ENCODE results near the gene MPHOSPH9.

MPHOSPH9 gene

DNA sequence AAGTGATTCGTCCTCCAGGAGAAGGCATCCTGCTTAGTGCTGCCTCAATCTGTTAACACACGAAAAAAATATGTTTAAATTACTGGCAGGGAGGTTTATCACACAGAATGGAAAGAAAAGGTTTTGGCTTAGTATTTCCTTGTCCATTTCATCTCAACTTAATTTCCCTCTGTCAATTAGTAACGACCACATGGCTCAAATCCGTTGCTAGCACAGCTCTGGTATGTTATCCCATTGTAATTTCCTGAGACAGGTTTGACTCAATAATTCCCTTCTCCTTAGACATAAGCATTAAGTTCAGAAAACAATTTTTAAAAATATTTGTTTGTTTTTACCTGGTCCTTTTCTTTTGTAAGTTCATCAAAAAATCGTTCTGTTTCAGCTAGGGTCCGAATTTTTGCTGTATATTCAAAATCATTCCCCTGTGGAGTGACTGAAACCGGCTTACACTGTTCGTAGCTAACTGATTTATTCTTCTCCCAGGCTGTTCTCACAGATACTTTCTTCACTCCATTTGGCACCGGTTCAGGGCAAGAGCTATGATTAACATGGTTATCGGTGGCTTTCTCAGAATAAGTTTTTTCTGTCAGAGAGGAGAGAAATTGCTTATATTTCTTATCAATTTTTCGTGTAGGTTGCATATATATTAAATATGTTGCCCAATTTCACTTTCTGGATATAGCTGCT, 72.0 kb downstream of the MPHOSPH9 start:
- H2AK5ac ChIP-seq (ENCODE audit: low read length), result no peak overlapping the region
- no peak for DNase-seq

DNA sequence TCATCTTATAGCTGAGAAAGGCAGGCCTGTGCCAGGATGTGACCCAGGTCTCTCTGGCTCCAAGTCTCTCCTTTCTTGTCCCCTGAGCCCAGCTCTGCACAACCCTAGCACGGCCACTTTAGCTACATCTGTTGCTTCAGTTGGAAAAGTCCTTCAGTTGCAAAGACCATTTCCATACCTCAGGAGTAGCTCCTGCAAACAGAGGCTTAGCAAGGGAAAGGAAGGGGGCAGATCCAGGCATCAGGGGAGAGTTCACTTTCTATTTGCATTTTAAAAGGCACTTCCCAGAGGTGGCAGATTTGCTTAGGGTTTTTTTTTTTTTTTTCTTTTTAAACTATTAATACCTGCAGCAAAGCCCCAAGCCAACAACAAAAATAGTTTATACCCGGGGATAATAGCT, 79.0 kb downstream of the MPHOSPH9 start:
- Histone ChIP-seq H3K4me1 (ENCODE audit: control insufficient read depth in 1 of 2, insufficient read depth in 2 of 2, low read length in 2 of 2) (peaks cover 5 to 6% of the 10 kb centered on the region in 2 experiments), H3K27ac (ENCODE audit: low read depth, low read length) (no peak overlapping the region)

More for the DNA sequence above, 72.0 kb downstream of the MPHOSPH9 start:
- Histone ChIP-seq H4K12ac (ENCODE audit: low read depth, low read length) (no peak overlapping the region), H3K27me3 (ENCODE audit: insufficient read depth, low read length) (no peaks in the 10 kb centered on the region), H3K23ac (ENCODE audit: low read length) (no peak overlapping the region), H3K4me3 (ENCODE audit: low read depth, low read length) (no peak overlapping the region), H4K91ac (ENCODE audit: low read depth, low read length) (no peak overlapping the region), H3K79me1 (ENCODE audit: low read length) (no peaks in the 10 kb centered on the region), H2BK120ac (ENCODE audit: insufficient read depth, low read length, poor library complexity) (no peak overlapping the region), H2BK12ac (ENCODE audit: low read length) (no peak overlapping the region), H3K4me1 (ENCODE audit: control insufficient read depth in 1 of 2, insufficient read depth in 2 of 2, low read length in 2 of 2) (peaks cover 0 to 6% of the 10 kb centered on the region in 2 experiments), H3K27ac (ENCODE audit: low read depth, low read length) (no peak overlapping the region), H4K8ac (ENCODE audit: low read depth, low read length) (no peak overlapping the region), H3K79me2 (ENCODE audit: control insufficient read depth, insufficient read depth, low read length, poor library complexity) (no peaks in the 10 kb centered on the region), H3K36me3 (ENCODE audit: control insufficient read depth in 1 of 2, insufficient read depth in 2 of 2, low read length in 2 of 2) (peaks cover 0 to 3% of the 10 kb centered on the region in 2 experiments), H3K14ac (ENCODE audit: low read length) (no peak overlapping the region), H3K9me3 (ENCODE audit: insufficient read depth, low read depth, low read length) (no peaks in the 10 kb centered on the region), H3K4ac (ENCODE audit: low read depth, low read length) (no peak overlapping the region), H3K18ac (ENCODE audit: low read length) (no peak overlapping the region), H3K9ac (ENCODE audit: low read length) (no peak overlapping the region), H2BK5ac (ENCODE audit: low read depth, low read length, poor library complexity) (no peak overlapping the region), H2AFZ (ENCODE audit: insufficient read depth, low read length, poor library complexity) (no peak overlapping the region), H3K4me2 (ENCODE audit: low read length) (no peak overlapping the region)
- WGBS (ENCODE audit: extremely low coverage, insufficient coverage, insufficient read length), result no CpG with 5 or more reads among the region's 11 CpGs

DNA sequence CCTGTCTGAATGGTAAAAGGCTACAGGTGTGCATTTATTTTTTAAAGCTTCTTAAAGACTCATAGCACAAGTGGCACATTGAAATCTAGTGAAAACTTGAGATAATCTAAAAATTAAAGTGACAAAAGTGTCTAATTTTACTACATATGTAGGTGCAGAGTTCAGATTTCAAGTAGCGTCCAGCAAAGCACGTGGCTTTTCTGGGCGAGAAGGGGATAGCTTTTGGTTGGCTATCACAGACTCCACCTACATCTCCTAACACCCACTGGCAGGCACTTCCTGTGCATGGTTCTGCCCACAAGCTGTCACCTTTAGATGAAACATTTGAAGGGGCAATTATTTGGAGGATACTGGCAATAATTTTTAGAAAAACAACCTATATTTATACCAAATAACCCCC, 80.1 kb downstream of the MPHOSPH9 start:
- no CpG with 5 or more reads among the region's 3 CpGs for WGBS (ENCODE audit: extremely low coverage, insufficient coverage, insufficient read length)
- H3K79me1 ChIP-seq (ENCODE audit: low read length), result peaks cover 3% of the 10 kb centered on the region
- peaks cover 5% of the 10 kb centered on the region for H3K9me3 ChIP-seq (ENCODE audit: insufficient read depth, low read depth, low read length)
- H2BK120ac ChIP-seq (ENCODE audit: insufficient read depth, low read length, poor library complexity), result no peak overlapping the region
- no peak overlapping the region for H4K8ac ChIP-seq (ENCODE audit: low read depth, low read length)
- peaks cover 5 to 6% of the 10 kb centered on the region in 2 experiments for H3K4me1 ChIP-seq (ENCODE audit: control insufficient read depth in 1 of 2, insufficient read depth in 2 of 2, low read length in 2 of 2)
- no peak overlapping the region for H3K23ac ChIP-seq (ENCODE audit: low read length)
- no peak overlapping the region for H3K14ac ChIP-seq (ENCODE audit: low read length)
- H3K18ac ChIP-seq (ENCODE audit: low read length), result no peak overlapping the region
- H2AK5ac ChIP-seq (ENCODE audit: low read length), result no peak overlapping the region
- H3K4me3 ChIP-seq (ENCODE audit: low read depth, low read length), result no peak overlapping the region
- H3K27ac ChIP-seq (ENCODE audit: low read depth, low read length), result no peak overlapping the region
- H3K4me2 ChIP-seq (ENCODE audit: low read length), result no peak overlapping the region
- no peak overlapping the region for H4K12ac ChIP-seq (ENCODE audit: low read depth, low read length)
- peaks cover 0 to 3% of the 10 kb centered on the region in 2 experiments for H3K36me3 ChIP-seq (ENCODE audit: control insufficient read depth in 1 of 2, insufficient read depth in 2 of 2, low read length in 2 of 2)
- peaks cover 6% of the 10 kb centered on the region for H3K27me3 ChIP-seq (ENCODE audit: insufficient read depth, low read length)
- H3K79me2 ChIP-seq (ENCODE audit: control insufficient read depth, insufficient read depth, low read length, poor library complexity), result peaks cover 6% of the 10 kb centered on the region
- H4K91ac ChIP-seq (ENCODE audit: low read depth, low read length), result no peak overlapping the region
- H3K4ac ChIP-seq (ENCODE audit: low read depth, low read length), result no peak overlapping the region
- no peak overlapping the region for H2BK5ac ChIP-seq (ENCODE audit: low read depth, low read length, poor library complexity)
- no peak overlapping the region for H3K9ac ChIP-seq (ENCODE audit: low read length)
- no peak for DNase-seq
- H2AFZ ChIP-seq (ENCODE audit: insufficient read depth, low read length, poor library complexity), result no peak overlapping the region
- no peak overlapping the region for H2BK12ac ChIP-seq (ENCODE audit: low read length)

More for the DNA sequence above, 79.0 kb downstream of the MPHOSPH9 start:
- Histone ChIP-seq H3K4me3 (ENCODE audit: low read depth, low read length) (no peak overlapping the region), H3K14ac (ENCODE audit: low read length) (no peak overlapping the region), H3K36me3 (ENCODE audit: control insufficient read depth in 1 of 2, insufficient read depth in 2 of 2, low read length in 2 of 2) (peaks cover 0 to 3% of the 10 kb centered on the region in 2 experiments), H3K9ac (ENCODE audit: low read length) (no peak overlapping the region), H3K9me3 (ENCODE audit: insufficient read depth, low read depth, low read length) (peaks cover 5% of the 10 kb centered on the region), H2AK5ac (ENCODE audit: low read length) (no peak overlapping the region), H3K23ac (ENCODE audit: low read length) (no peak overlapping the region), H3K4me2 (ENCODE audit: low read length) (no peak overlapping the region), H2BK120ac (ENCODE audit: insufficient read depth, low read length, poor library complexity) (no peak overlapping the region), H4K91ac (ENCODE audit: low read depth, low read length) (no peak overlapping the region), H2AFZ (ENCODE audit: insufficient read depth, low read length, poor library complexity) (no peak overlapping the region), H4K8ac (ENCODE audit: low read depth, low read length) (no peak overlapping the region), H2BK12ac (ENCODE audit: low read length) (no peak overlapping the region), H3K4ac (ENCODE audit: low read depth, low read length) (no peak overlapping the region), H3K27me3 (ENCODE audit: insufficient read depth, low read length) (peaks cover 6% of the 10 kb centered on the region), H4K12ac (ENCODE audit: low read depth, low read length) (no peak overlapping the region), H2BK5ac (ENCODE audit: low read depth, low read length, poor library complexity) (no peak overlapping the region), H3K18ac (ENCODE audit: low read length) (no peak overlapping the region), H3K79me2 (ENCODE audit: control insufficient read depth, insufficient read depth, low read length, poor library complexity) (peaks cover 6% of the 10 kb centered on the region), H3K79me1 (ENCODE audit: low read length) (peaks cover 3% of the 10 kb centered on the region)
- no peak for DNase-seq
- WGBS (ENCODE audit: extremely low coverage, insufficient coverage, insufficient read length), result no CpG with 5 or more reads among the region's 2 CpGs

DNA sequence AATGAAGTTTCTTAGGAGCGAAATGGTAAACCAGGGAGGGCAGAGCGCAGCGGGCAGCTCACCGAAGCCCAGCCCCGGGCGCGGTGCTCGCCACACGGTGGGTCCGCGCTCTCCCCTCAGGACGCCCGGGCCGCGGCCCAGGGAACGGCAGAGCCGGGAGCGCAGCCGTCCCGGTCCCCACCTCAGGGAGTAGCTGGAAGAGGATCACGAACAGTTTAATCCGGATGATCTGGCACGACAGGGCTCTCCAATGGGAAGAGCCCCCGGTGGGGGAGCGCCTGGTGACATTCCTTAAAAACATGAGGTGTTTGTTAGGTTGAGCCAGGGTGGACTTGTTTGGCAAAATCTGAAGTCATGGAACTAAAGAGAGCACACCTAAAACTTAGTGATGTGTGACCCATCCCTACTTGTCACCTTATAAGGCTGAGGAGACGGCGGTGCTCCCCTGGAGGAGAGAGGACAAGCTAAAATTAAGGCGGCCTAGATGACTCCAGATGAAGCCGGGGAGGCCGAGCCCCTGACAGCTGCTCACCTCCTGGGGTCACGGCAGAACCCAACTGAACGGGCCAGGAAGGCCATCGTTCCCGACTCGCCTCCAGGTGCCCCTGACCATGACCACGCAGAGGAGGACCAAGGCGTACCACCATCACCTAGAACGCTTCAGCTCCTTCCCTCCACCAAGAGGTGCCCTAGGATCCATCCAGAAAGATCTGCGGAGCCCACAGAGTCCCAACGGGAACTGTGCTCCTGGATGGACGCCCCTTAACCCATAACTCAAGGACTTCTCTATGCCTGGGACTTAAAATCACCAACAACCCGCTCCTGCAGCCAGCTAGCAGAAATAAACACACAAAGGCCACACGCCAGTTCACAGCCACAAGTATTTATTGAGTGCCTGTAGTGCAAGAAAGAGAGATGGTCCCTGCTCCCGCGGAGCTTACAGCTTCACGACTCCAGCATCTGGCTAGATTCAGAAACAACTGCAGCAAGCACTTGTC, 81.2 kb downstream of the MPHOSPH9 start:
- Histone ChIP-seq H4K12ac (ENCODE audit: low read depth, low read length) (peak overlapping the region; percentile 19), H4K91ac (ENCODE audit: low read depth, low read length) (peak overlapping the region; percentile 55)

More for the DNA sequence above, 81.2 kb downstream of the MPHOSPH9 start:
- H4K8ac ChIP-seq (ENCODE audit: low read depth, low read length), result peak overlapping the region; percentile 84
- DNase-seq, result peak in 1 of 2 donors; percentile 28
- peaks cover 6% of the 10 kb centered on the region for H3K27me3 ChIP-seq (ENCODE audit: insufficient read depth, low read length)
- peak overlapping the region; percentile 86 for H2BK120ac ChIP-seq (ENCODE audit: insufficient read depth, low read length, poor library complexity)
- H3K14ac ChIP-seq (ENCODE audit: low read length), result peak overlapping the region; percentile 16
- peak overlapping the region; percentile 6 for H3K4ac ChIP-seq (ENCODE audit: low read depth, low read length)
- no peak overlapping the region for H2AK5ac ChIP-seq (ENCODE audit: low read length)
- H3K9me3 ChIP-seq (ENCODE audit: insufficient read depth, low read depth, low read length), result peaks cover 5% of the 10 kb centered on the region
- peaks cover 5 to 6% of the 10 kb centered on the region in 2 experiments for H3K4me1 ChIP-seq (ENCODE audit: control insufficient read depth in 1 of 2, insufficient read depth in 2 of 2, low read length in 2 of 2)
- peak overlapping the region; percentile 95 for H3K18ac ChIP-seq (ENCODE audit: low read length)
- H2BK5ac ChIP-seq (ENCODE audit: low read depth, low read length, poor library complexity), result peak overlapping the region; percentile 51
- H3K4me2 ChIP-seq (ENCODE audit: low read length), result peak overlapping the region; percentile 87
- no peak overlapping the region for H3K27ac ChIP-seq (ENCODE audit: low read depth, low read length)
- peaks cover 0 to 3% of the 10 kb centered on the region in 2 experiments for H3K36me3 ChIP-seq (ENCODE audit: control insufficient read depth in 1 of 2, insufficient read depth in 2 of 2, low read length in 2 of 2)
- no peak overlapping the region for H3K23ac ChIP-seq (ENCODE audit: low read length)
- peak overlapping the region; percentile 72 for H3K9ac ChIP-seq (ENCODE audit: low read length)
- H3K79me2 ChIP-seq (ENCODE audit: control insufficient read depth, insufficient read depth, low read length, poor library complexity), result peaks cover 6% of the 10 kb centered on the region
- H2BK12ac ChIP-seq (ENCODE audit: low read length), result peak overlapping the region; percentile 3
- peaks cover 3% of the 10 kb centered on the region for H3K79me1 ChIP-seq (ENCODE audit: low read length)
- H3K4me3 ChIP-seq (ENCODE audit: low read depth, low read length), result peak overlapping the region; percentile 69
- no CpG with 5 or more reads among the region's 46 CpGs for WGBS (ENCODE audit: extremely low coverage, insufficient coverage, insufficient read length)
- peak overlapping the region; percentile 88 for H2AFZ ChIP-seq (ENCODE audit: insufficient read depth, low read length, poor library complexity)
